Mucosa of rectum (tissue), 2 donors: ENCODE measurements around the gene ACAP2.

Source experiments
- H3K27ac ChIP-seq, 2 donors: one replicate each; pipeline ENCODE4 v1.7.0; 2013; ENCODE audit warnings: inconsistent platforms in 2 of 2, low read depth in 2 of 2, low read length in 2 of 2
- H3K27me3 ChIP-seq, 2 donors: one replicate each; pipeline ENCODE4 v1.7.0; 2013; ENCODE audit warnings: low read length in 2 of 2; ENCODE audit not compliant: control insufficient read depth in 2 of 2, insufficient read depth in 2 of 2
- H3K36me3 ChIP-seq, 2 donors: one replicate each; pipeline ENCODE4 v1.7.0; 2013; ENCODE audit warnings: low read length in 2 of 2; ENCODE audit not compliant: control insufficient read depth in 2 of 2, insufficient read depth in 2 of 2
- H3K4me1 ChIP-seq, 2 donors: one replicate each; pipeline ENCODE4 v1.7.0; 2013; ENCODE audit warnings: low read length in 2 of 2, mild to moderate bottlenecking in 1 of 2; ENCODE audit not compliant: control insufficient read depth in 2 of 2, insufficient read depth in 2 of 2
- H3K4me3 ChIP-seq, 2 donors: one replicate each; pipeline ENCODE4 v1.7.0; 2013; ENCODE audit warnings: low read length in 2 of 2
- H3K9ac ChIP-seq, 2 donors: one replicate each; pipeline ENCODE4 v1.7.0; 2013; ENCODE audit warnings: low read length in 2 of 2, low read depth in 1 of 2, mild to moderate bottlenecking in 1 of 2
- H3K9me3 ChIP-seq, 2 donors: one replicate each; pipeline ENCODE4 v1.7.0; 2013; ENCODE audit warnings: low read length in 2 of 2; ENCODE audit not compliant: control insufficient read depth in 2 of 2
- donor health status: healthy.
- donor health status: Normal muscosa, but diverticular disease.

Gene ACAP2

GRCh38 chr3:195460091-195460713, 17.4 kb upstream of the ACAP2 start:
- Histone ChIP-seq H3K9ac (no peak overlapping the region), H3K36me3 (no peaks in the 10 kb centered on the region), H3K9me3 (no peaks in the 10 kb centered on the region), H3K27me3 (no peaks in the 10 kb centered on the region), H3K4me3 (no peak overlapping the region), H3K27ac (no peak overlapping the region), H3K4me1 (peaks cover 2 to 12% of the 10 kb centered on the region in 2 donors)

- peaks cover 2 to 15% of the 10 kb centered on the region in 2 donors for H3K4me1 ChIP-seq
- H3K9ac ChIP-seq: peak overlapping the region; percentile 47 to 70
- H3K36me3 ChIP-seq: no peaks in the 10 kb centered on the region
- no peaks in the 10 kb centered on the region for H3K27me3 ChIP-seq
- H3K27ac ChIP-seq: peak overlapping the region; percentile 77 to 82
- H3K9me3 ChIP-seq: no peaks in the 10 kb centered on the region
- H3K4me3 ChIP-seq: peak overlapping the region in 1 of 2 donors; percentile 31
Measured at GRCh38 chr3:195458316-195458717, 15.5 kb upstream of the ACAP2 start.

GRCh38 chr3:195455789-195456188, 13.0 kb upstream of the ACAP2 start:
- peaks cover 0 to 5% of the 10 kb centered on the region in 2 donors for H3K4me1 ChIP-seq
- H3K9me3 ChIP-seq: no peaks in the 10 kb centered on the region
- no peak overlapping the region for H3K27ac ChIP-seq
- H3K27me3 ChIP-seq: no peaks in the 10 kb centered on the region
- no peaks in the 10 kb centered on the region for H3K36me3 ChIP-seq
- no peak overlapping the region for H3K4me3 ChIP-seq
- H3K9ac ChIP-seq: no peak overlapping the region

DNA sequence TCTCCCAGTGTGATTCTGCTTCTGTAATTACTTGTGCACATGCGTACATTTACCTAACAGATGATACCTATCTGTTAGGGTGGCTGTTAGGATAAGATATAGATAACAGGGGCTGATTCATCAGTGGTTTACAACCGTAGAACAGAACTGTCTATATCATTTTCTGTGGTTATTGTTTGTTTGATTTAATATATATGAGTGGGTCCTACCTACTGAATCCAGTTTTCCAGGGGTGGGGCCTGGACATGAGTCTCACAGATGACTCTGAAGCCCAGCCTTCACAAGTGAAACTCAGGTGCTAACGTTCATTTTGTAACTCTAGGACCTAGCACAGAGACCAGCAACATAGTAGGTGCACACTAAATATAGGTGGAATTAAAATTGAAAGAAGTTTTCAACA, 10.4 kb upstream of the ACAP2 start:
- H3K9me3 ChIP-seq: no peaks in the 10 kb centered on the region

DNA sequence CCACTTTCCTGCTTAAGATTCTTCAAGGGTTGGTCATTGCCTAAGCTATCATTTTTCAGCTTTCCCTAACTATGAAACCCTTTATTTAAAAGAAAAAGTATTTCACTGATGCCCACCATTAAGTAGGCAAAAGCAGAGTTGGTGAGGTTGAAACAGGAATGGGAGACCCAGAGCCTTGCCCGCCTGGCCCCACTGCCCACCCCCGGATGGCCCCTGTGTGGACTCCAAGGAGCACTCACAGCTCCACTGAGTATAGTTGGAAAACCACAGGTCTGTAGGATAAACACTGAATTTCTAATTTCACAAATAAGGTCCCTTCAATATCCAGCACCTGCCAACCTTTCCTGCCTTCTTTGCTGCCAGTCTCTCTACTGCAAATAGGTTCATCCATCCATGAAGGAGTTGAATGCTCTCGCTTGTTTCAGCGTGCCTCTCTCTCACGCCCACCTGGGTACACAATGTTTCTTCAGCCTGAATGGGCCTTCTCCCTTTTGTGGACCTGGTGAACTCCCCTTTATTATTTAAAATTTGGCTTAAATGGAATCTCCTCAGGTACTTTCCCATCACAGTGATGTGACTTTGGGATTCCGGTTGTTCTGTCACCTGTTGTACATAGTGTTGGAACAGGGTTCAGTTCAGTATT, 8.7 kb upstream of the ACAP2 start:
- Histone ChIP-seq H3K27ac (peak overlapping the region in 1 of 2 donors; percentile 38), H3K4me3 (no peak overlapping the region), H3K27me3 (no peaks in the 10 kb centered on the region), H3K9me3 (no peaks in the 10 kb centered on the region), H3K36me3 (no peaks in the 10 kb centered on the region), H3K4me1 (peaks cover 0 to 3% of the 10 kb centered on the region in 2 donors), H3K9ac (no peak overlapping the region)

More for the DNA sequence above, 10.4 kb upstream of the ACAP2 start:
- no peak overlapping the region for H3K9ac ChIP-seq
- no peak overlapping the region for H3K4me3 ChIP-seq
- no peak overlapping the region for H3K27ac ChIP-seq
- peaks cover 0 to 5% of the 10 kb centered on the region in 2 donors for H3K4me1 ChIP-seq
- H3K27me3 ChIP-seq: no peaks in the 10 kb centered on the region
- no peaks in the 10 kb centered on the region for H3K36me3 ChIP-seq

DNA sequence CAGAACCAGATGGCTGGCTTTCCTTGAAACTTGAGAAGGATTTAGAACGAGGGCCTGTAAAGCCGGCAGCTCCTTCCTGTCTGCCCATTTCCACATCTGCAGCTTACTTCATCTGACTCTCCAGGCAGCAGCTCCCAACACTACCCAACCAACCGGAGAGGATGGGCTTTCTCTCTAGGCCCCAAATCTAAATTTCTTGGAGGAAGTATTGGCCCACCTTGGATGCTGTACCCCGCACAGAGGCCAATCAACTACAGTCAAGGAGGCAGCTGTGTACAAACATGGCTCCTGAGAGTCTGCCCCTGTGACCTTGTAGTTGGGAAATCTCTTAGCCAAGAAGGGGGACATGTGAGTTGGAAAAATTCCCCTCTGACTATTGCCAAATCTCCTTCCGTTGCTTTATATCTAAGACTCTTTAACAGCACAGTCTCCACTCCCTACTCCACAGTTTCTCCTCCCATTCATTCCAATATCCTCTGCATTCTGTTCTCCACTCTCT, 8.0 kb upstream of the ACAP2 start:
- Histone ChIP-seq H3K27me3 (no peaks in the 10 kb centered on the region), H3K27ac (peak overlapping the region; percentile 13 to 38), H3K9ac (no peak overlapping the region), H3K9me3 (no peaks in the 10 kb centered on the region), H3K4me1 (peaks cover 0 to 3% of the 10 kb centered on the region in 2 donors), H3K36me3 (no peaks in the 10 kb centered on the region), H3K4me3 (no peak overlapping the region)

DNA sequence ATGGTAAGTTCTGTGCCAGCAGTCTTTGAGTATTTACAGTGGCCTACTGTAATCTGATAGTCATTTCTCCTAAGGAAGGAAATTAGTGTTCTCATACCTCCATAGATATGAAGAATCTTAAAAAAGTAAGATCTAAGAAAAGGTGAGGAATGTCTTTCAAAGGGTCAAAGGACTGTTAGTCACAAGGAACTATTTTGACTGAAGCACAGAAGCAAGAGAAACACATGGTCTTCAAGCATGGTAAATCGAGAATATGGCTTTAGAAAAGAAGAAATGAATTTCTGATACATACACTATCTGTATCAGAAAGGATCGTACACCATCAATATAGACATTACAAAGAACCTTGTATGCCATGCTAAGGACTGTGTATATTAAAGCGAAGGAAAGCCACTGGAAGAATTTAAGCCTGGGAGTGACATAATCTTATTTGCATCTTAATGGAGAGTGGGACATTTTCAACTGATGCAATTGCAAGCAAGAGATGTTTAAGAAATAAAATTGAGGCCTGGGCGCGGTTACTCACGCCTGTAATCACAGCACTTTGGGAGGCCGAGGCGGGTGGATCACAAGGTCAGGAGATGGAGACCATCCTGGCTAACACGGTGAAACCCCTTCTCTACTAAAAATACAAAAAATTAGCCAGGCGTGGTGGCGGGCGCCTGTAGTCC, 5.5 kb upstream of the ACAP2 start:
- H3K4me3 ChIP-seq: no peak overlapping the region
- no peak overlapping the region for H3K9ac ChIP-seq
- no peak overlapping the region for H3K27ac ChIP-seq
- H3K27me3 ChIP-seq: no peaks in the 10 kb centered on the region
- no peaks in the 10 kb centered on the region for H3K9me3 ChIP-seq
- no peaks in the 10 kb centered on the region for H3K36me3 ChIP-seq
- peaks cover 4 to 7% of the 10 kb centered on the region in 2 donors for H3K4me1 ChIP-seq

DNA sequence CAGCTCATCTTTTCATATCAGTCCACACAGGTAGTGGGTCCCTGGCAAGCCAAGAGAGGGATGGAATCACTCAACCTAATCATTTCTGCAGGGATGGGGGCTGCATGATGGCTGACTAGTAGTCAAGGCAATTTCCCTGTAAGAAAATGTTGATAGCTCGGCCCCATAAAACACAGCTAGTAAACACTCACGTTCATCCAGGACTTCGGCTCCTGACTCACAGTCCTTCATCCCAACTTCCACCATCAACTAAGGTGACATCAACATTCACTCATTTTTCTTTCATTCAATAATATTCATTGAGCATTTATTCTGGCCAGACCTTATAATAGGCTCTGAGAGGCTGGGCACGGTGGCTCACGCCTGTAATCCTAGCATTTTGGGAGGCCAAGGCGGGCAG, 4.4 kb upstream of the ACAP2 start:
- Histone ChIP-seq H3K27ac (no peak overlapping the region), H3K9me3 (no peaks in the 10 kb centered on the region), H3K4me3 (no peak overlapping the region), H3K4me1 (peaks cover 5 to 8% of the 10 kb centered on the region in 2 donors), H3K36me3 (no peaks in the 10 kb centered on the region), H3K9ac (no peak overlapping the region), H3K27me3 (no peaks in the 10 kb centered on the region)

GRCh38 chr3:195446359-195446758, 3.5 kb upstream of the ACAP2 start:
- Histone ChIP-seq H3K9ac (no peak overlapping the region), H3K27me3 (no peaks in the 10 kb centered on the region), H3K36me3 (no peaks in the 10 kb centered on the region), H3K27ac (no peak overlapping the region), H3K4me1 (peaks cover 7 to 10% of the 10 kb centered on the region in 2 donors), H3K4me3 (no peak overlapping the region), H3K9me3 (no peaks in the 10 kb centered on the region)

- H3K27ac ChIP-seq: no peak overlapping the region
- no peaks in the 10 kb centered on the region for H3K27me3 ChIP-seq
- H3K9me3 ChIP-seq: no peaks in the 10 kb centered on the region
- peaks cover 11 to 14% of the 10 kb centered on the region in 2 donors for H3K4me1 ChIP-seq
- H3K9ac ChIP-seq: no peak overlapping the region
- no peaks in the 10 kb centered on the region for H3K36me3 ChIP-seq
- H3K4me3 ChIP-seq: no peak overlapping the region
Measured at GRCh38 chr3:195445885-195446284, 3.1 kb upstream of the ACAP2 start.
